Heart left ventricle (tissue), 13 donors: ENCODE results near the gene ATAD3B.

Source experiments
- CTCF ChIP-seq, 12 donors: fragments of 200-600 bp; sonication (generic) in 4 of 12; IDR thresholded peaks; one replicate each; pipeline versions ENCODE4 v1.5.0 to v1.8.0; 2018 to 2022; ENCODE audit warnings: antibody characterized with exemption in 12 of 12, mild to moderate bottlenecking in 5 of 12
- POLR2A ChIP-seq, 2 donors: fragments of 450-650 bp; IDR thresholded peaks; one replicate each; pipeline ENCODE4 v1.6.1; 2017; ENCODE audit warnings: antibody characterized with exemption in 2 of 2, mild to moderate bottlenecking in 2 of 2, moderate library complexity in 2 of 2
- donor health status: ischemic (EF 13 %, LVEDD 7.1; RV severe dilation, severe dysfunction).
- donor health status: DM: no; HTN: yes; CAD: no.
- donor health status: DM: no; HTN: no; CAD: no.
- donor health status: ischemic (EF 25% LVEDD 6.9; RV normal size, moderate dysfunction).
- donor health status: ischemic (EF 25% LVEDD 5.7; RV mildly dilated, moderate dysfunction).
- donor health status: ischemic (EF 35%, LVEDD 5.7; RV mildly dilated, moderate dysfunction).
- donor health status: nonischemic (EF 11% LVEDD 7.7; RV severe dilation, severe dysfunction).
- donor health status: DM: yes; HTN: yes; CAD: no.
- donor health status: PGD.
- donor health status: ischemic (EF 29% LVEDD 5.4; RV normal size, mild dysfunction).
- donor health status: nonischemic (EF 23%, LVEDD 6.1; RV moderate dilation, normal function).

GRCh38 chr1:1534401-1535154 is 63.0 kb downstream of the ATAD3B start:
- TF ChIP-seq CTCF (IDR thresholded peaks at IDR 0.05) (no peak), POLR2A (IDR thresholded peaks at IDR 0.05) (no peak)
